Ishikawa (cell line): ENCODE results near the gene HMGB3.

ENCODE experiments used
- CEBPB ChIP-seq: IDR thresholded peaks from 2 replicates; pipeline ENCODE4 v1.6.1; 2012
- CREB1 ChIP-seq: IDR thresholded peaks from 2 replicates; pipeline ENCODE4 v1.6.1; 2012; ENCODE audit warnings: low read depth
- EGR1 ChIP-seq: IDR thresholded peaks from 2 replicates; pipeline ENCODE4 v1.6.1; 2012
- EP300 ChIP-seq: IDR thresholded peaks from 2 replicates; pipeline ENCODE4 v1.6.1; 2012; ENCODE audit warnings: borderline replicate concordance
- FOXM1 ChIP-seq: IDR thresholded peaks from 2 replicates; pipeline ENCODE4 v1.6.1; 2012; ENCODE audit warnings: low read depth, borderline replicate concordance
- MAX ChIP-seq: IDR thresholded peaks from 2 replicates; pipeline ENCODE4 v1.6.1; 2012
- NFIC ChIP-seq: IDR thresholded peaks from 2 replicates; pipeline ENCODE4 v1.6.1; 2012
- RAD21 ChIP-seq: IDR thresholded peaks from 2 replicates; pipeline ENCODE4 v1.6.1; 2012; ENCODE audit warnings: low read depth
- REST ChIP-seq: IDR thresholded peaks from 2 replicates; pipeline ENCODE4 v1.6.1; 2012; ENCODE audit warnings: low read depth, mild to moderate bottlenecking
- TAF1 ChIP-seq: IDR thresholded peaks from 2 replicates; pipeline ENCODE4 v1.6.1; 2012; ENCODE audit warnings: low read depth, mild to moderate bottlenecking
- TCF12 ChIP-seq: IDR thresholded peaks from 2 replicates; pipeline ENCODE4 v1.6.1; 2012; ENCODE audit warnings: low read depth
- TEAD4 ChIP-seq: IDR thresholded peaks from 2 replicates; pipeline ENCODE4 v1.6.1; 2012
- USF1 ChIP-seq: IDR thresholded peaks from 2 replicates; pipeline ENCODE4 v1.6.1; 2012
- YY1 ChIP-seq: IDR thresholded peaks from 2 replicates; pipeline ENCODE4 v1.6.1; 2012; ENCODE audit warnings: low read depth
- ZBTB7A ChIP-seq: IDR thresholded peaks from 2 replicates; pipeline ENCODE4 v1.6.1; 2012; ENCODE audit warnings: low read depth

HMGB3 gene

GRCh38 chrX:151000861-151001331, 17.8 kb downstream of the HMGB3 start:
- TF ChIP-seq FOXM1 (no peak), USF1 (no peak), TEAD4 (no peak), EP300 (no peak), EGR1 (no peak), YY1 (no peak), CEBPB (no peak), CREB1 (no peak), NFIC (no peak)

GRCh38 chrX:151004085-151004484, 20.9 kb downstream of the HMGB3 start:
- TF ChIP-seq FOXM1: no peak
- no peak for TF ChIP-seq TCF12
- TF ChIP-seq EP300: no peak
- TF ChIP-seq CEBPB: no peak
- TF ChIP-seq CREB1: no peak

- TF ChIP-seq TAF1: no peak
- no peak for TF ChIP-seq USF1
- TF ChIP-seq TCF12: no peak
These were observed 23.4 kb downstream of the HMGB3 start for GRCh38 chrX:151006410-151007109.

- TF ChIP-seq EP300 (no peak), NFIC (no peak), USF1 (no peak), REST (no peak), ZBTB7A (no peak), TAF1 (no peak), EGR1 (no peak), TCF12 (no peak), FOXM1 (no peak), MAX (no peak), RAD21 (no peak), CEBPB (no peak), TEAD4 (no peak), CREB1 (no peak), YY1 (no peak)
These were observed 26.4 kb downstream of the HMGB3 start for GRCh38 chrX:151009582-151009981.

GRCh38 chrX:151013164-151013743, 30.1 kb downstream of the HMGB3 start:
- TF ChIP-seq RAD21 (no peak), TAF1 (no peak), TCF12 (no peak), NFIC (no peak), USF1 (no peak), EP300 (no peak), FOXM1 (no peak), ZBTB7A (no peak), EGR1 (no peak), YY1 (no peak), CREB1 (no peak), CEBPB (no peak), TEAD4 (no peak), MAX (no peak)

GRCh38 chrX:151015684-151016083, 32.5 kb downstream of the HMGB3 start:
- no peak for TF ChIP-seq REST
- no peak for TF ChIP-seq FOXM1
- TF ChIP-seq EGR1: no peak
- no peak for TF ChIP-seq CEBPB
